Measurements from ENCODE around the gene AFAP1L1. TPM values are rescaled to one million over a fixed set of nuclear protein-coding genes. Genes with fewer than 3 reads are reported as not detected.

Gene AFAP1L1
- total and polyA plus RNA-seq, 2 donors (not counting 3 experiments of a cell fraction or from before 2014, with no cell fraction given), result 7.9 to 73.2 TPM

- Histone ChIP-seq H3K36me3 (ENCODE audit: control insufficient read depth in 2 of 2, extremely low read depth in 1 of 2, insufficient read depth in 2 of 2, low read length in 2 of 2) (no peaks in the 10 kb centered on the region), H3K9me3 (replicated peaks; ENCODE audit: control insufficient read depth, insufficient read depth, low read length) (no peaks in the 10 kb centered on the region), H4K20me1 (replicated peaks; ENCODE audit: control insufficient read depth, extremely low read depth, insufficient read depth, low read length) (no peaks in the 10 kb centered on the region), H3K9me1 (replicated peaks; ENCODE audit: control insufficient read depth, extremely low read depth, insufficient read depth, low read length) (no peaks in the 10 kb centered on the region), H2AFZ (ENCODE audit: low read depth, low read length) (no peak overlapping the region), H3K4me1 (ENCODE audit: control insufficient read depth, extremely low read depth, insufficient read depth, low read length) (peaks cover under 1% of the 10 kb centered on the region), H3K27me3 (ENCODE audit: control insufficient read depth in 2 of 2, insufficient read depth in 2 of 2, low read length in 2 of 2) (no peaks in the 10 kb centered on the region), H3K79me2 (ENCODE audit: control insufficient read depth, insufficient read depth, low read length) (no peaks in the 10 kb centered on the region), H3K9ac (replicated peaks; ENCODE audit: extremely low read depth, insufficient read depth, low read length) (no peak overlapping the region), H3K4me3 (replicated peaks in 1 of 3; ENCODE audit: insufficient read depth in 1 of 3, low read depth in 1 of 3, low read length in 3 of 3) (no peak overlapping the region), H3K27ac (ENCODE audit: insufficient read depth, low read depth, low read length) (no peak overlapping the region), H3K4me2 (ENCODE audit: insufficient read depth, low read length) (no peak overlapping the region)
- POLR2A ChIA-PET, result no interaction called here
- BruUV-seq (replicated peaks), result no TSS peak
- dilution Hi-C loops (cut with MboI; ENCODE audit: extremely low pct_ligation_motif_present, low sequenced_read_pairs), result no loop called here
- CTCF ChIA-PET, result interaction anchor here (1.5 kb wide), 1 partner anchor 9 kb away, joined by 9 read pairs; no protein-coding TSS in a partner anchor
- intact Hi-C loops (cut with micrococcal nuclease), result no loop called here
- no peak for FAIRE-seq
- no peak for DNase-seq (ENCODE audit: low read depth, low spot score)
- TF ChIP-seq FOS (IDR thresholded peaks at IDR 0.05; ENCODE audit: borderline replicate concordance, insufficient read depth, low read length), result no peak
- TF ChIP-seq JUN (IDR thresholded peaks at IDR 0.05; ENCODE audit: borderline replicate concordance, insufficient read depth, insufficient read length, low read depth), result no peak
- no peak for TF ChIP-seq POLR2AphosphoS5 (IDR thresholded peaks at IDR 0.05; ENCODE audit: insufficient read depth, low read depth, low read length)
- TF ChIP-seq MAX (IDR thresholded peaks at IDR 0.05; ENCODE audit: insufficient read depth, insufficient read length), result no peak
- TF ChIP-seq POLR2A (IDR thresholded peaks at IDR 0.05; ENCODE audit: low read depth, low read length), result no peak
- TF ChIP-seq GATA2 (IDR thresholded peaks at IDR 0.05; ENCODE audit: insufficient read depth, insufficient read length, low read depth, low read length), result no peak
- TF ChIP-seq EZH2 (IDR thresholded peaks at IDR 0.05; ENCODE audit: borderline replicate concordance, low read depth, low read length, severe bottlenecking), result no peak
- TF ChIP-seq CTCF (IDR thresholded peaks at IDR 0.05; ENCODE audit: extremely low read depth in 1 of 2, insufficient read depth in 1 of 2, low read depth in 1 of 2, low read length in 2 of 2), result no peak
- no peak for TF ChIP-seq MYC (IDR thresholded peaks at IDR 0.05; ENCODE audit: low read depth, low read length)
Measured at GRCh38 chr5:149362541-149362940, 90.9 kb downstream of the AFAP1L1 start.
